ENCODE data around the gene TAPT1. TPM values are rescaled to one million over a fixed set of nuclear protein-coding genes. Genes with fewer than 3 reads are reported as not detected.

The TAPT1 gene
- total and polyA plus RNA-seq, 2 experiments from 2014 or later, result 3.6 to 9.9 TPM

DNA sequence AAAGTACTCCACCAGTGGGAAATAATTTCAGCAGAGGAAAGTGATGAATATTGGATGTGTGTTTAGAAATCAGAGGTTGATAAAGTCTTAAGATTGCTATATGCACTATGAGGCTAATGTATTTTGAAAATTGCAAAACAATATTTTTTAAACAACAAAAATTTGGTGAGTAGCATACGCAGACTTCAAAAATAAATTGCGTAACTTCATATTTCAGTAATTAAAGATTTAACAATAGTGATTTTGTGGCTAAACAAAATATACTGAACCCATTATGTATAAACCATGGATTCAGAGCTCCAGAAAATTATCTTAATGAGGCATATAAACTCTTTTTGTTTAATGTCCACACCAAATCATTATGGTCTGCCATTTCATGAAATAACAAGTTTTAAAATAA lies 3.3 kb upstream of the TAPT1 start (continued):
- TF ChIP-seq, protein P1, sequence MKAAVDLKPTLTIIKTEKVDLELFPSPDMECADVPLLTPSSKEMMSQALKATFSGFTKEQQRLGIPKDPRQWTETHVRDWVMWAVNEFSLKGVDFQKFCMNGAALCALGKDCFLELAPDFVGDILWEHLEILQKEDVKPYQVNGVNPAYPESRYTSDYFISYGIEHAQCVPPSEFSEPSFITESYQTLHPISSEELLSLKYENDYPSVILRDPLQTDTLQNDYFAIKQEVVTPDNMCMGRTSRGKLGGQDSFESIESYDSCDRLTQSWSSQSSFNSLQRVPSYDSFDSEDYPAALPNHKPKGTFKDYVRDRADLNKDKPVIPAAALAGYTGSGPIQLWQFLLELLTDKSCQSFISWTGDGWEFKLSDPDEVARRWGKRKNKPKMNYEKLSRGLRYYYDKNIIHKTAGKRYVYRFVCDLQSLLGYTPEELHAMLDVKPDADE (IDR thresholded peaks at IDR 0.05), result no peak
- TF ChIP-seq ZNF114 (CRISPR knock-in tag; IDR thresholded peaks at IDR 0.05) (no peak), JUNB (IDR thresholded peaks at IDR 0.05; ENCODE audit: unreplicated experiment) (no peak), NANOG (IDR thresholded peaks at IDR 0.05; ENCODE audit: borderline replicate concordance) (no peak), ZNF331 (CRISPR knock-in tag; IDR thresholded peaks at IDR 0.05; ENCODE audit: low read depth) (no peak), CREB1 (CRISPR knock-in tag; IDR thresholded peaks at IDR 0.05; ENCODE audit: low read depth) (no peak)

DNA sequence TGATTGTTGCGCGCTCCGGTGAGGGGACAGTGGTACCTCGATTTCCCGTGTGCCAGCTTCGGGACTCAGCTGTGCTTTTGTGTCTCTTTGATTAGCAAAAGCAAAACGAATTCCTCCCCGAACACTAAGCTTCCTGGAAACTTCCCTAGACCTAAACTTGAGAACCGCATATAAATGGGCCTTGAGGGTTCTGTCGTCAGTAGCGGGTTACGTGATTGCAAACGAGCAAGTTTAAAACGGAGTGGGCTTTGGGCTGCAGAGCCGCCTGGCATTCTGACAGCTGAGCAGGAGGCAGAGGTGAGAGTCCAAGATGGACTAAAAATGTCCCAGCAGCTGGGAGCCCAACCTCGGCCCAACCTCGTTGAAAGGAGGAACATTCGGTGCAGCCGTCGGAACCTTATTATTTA lies 1.2 kb upstream of the TAPT1 start:
- no peaks in the 10 kb centered on the region for H3K9me3 Mint-ChIP-seq
- DNase-seq (ENCODE audit: low spot score) (peak; percentile 40), ATAC-seq (peak; percentile 13)
- Histone ChIP-seq H3F3A (replicated peaks; ENCODE audit: low read depth) (no peaks in the 10 kb centered on the region), H3K4me1 (ENCODE audit: insufficient read depth) (peaks cover 38% of the 10 kb centered on the region), H3K27ac (ENCODE audit: low read depth) (peak overlapping the region; percentile 51; the same call in 1 of the 2 replicates), H4K20me1 (replicated peaks; ENCODE audit: insufficient read depth) (0 out of 2 replicates have a peak, but pooled peaks cover 3% of the 10 kb centered on the region), H2AFZ (no peak overlapping the region), H3K4me2 (peak overlapping the region; percentile 91), H3K9me2 (ENCODE audit: insufficient read depth) (no peaks in the 10 kb centered on the region), H3K79me2 (replicated peaks; ENCODE audit: insufficient read depth) (peaks cover 29% of the 10 kb centered on the region), H3K36me3 (ENCODE audit: insufficient read depth) (no peaks in the 10 kb centered on the region), H3K27me3 (ENCODE audit: insufficient read depth) (no peaks in the 10 kb centered on the region), H3K4me3 (peak overlapping the region; percentile 77)
- peak overlapping the region; percentile 95 for H3K4me3 Mint-ChIP-seq
- H3K27ac Mint-ChIP-seq, result peak overlapping the region; percentile 98
- H3K4me1 Mint-ChIP-seq, result peaks cover 60% of the 10 kb centered on the region
- peaks cover 12% of the 10 kb centered on the region for H3K27me3 Mint-ChIP-seq (ENCODE audit: insufficient read depth, low read depth, poor library complexity)
- TF ChIP-seq ZNF331 (CRISPR knock-in tag; IDR thresholded peaks at IDR 0.05; ENCODE audit: low read depth) (no peak), EZH2phosphoT487 (IDR thresholded peaks at IDR 0.05; ENCODE audit: unreplicated experiment) (no peak), JUNB (IDR thresholded peaks at IDR 0.05; ENCODE audit: unreplicated experiment) (no peak), CREB1 (CRISPR knock-in tag; IDR thresholded peaks at IDR 0.05; ENCODE audit: low read depth) (no peak), NANOG (IDR thresholded peaks at IDR 0.05; ENCODE audit: borderline replicate concordance) (no peak), ZNF114 (CRISPR knock-in tag; IDR thresholded peaks at IDR 0.05) (no peak)
- TF ChIP-seq, protein P1 (IDR thresholded peaks at IDR 0.05), result no peak
- TF ChIP-seq, protein P2, sequence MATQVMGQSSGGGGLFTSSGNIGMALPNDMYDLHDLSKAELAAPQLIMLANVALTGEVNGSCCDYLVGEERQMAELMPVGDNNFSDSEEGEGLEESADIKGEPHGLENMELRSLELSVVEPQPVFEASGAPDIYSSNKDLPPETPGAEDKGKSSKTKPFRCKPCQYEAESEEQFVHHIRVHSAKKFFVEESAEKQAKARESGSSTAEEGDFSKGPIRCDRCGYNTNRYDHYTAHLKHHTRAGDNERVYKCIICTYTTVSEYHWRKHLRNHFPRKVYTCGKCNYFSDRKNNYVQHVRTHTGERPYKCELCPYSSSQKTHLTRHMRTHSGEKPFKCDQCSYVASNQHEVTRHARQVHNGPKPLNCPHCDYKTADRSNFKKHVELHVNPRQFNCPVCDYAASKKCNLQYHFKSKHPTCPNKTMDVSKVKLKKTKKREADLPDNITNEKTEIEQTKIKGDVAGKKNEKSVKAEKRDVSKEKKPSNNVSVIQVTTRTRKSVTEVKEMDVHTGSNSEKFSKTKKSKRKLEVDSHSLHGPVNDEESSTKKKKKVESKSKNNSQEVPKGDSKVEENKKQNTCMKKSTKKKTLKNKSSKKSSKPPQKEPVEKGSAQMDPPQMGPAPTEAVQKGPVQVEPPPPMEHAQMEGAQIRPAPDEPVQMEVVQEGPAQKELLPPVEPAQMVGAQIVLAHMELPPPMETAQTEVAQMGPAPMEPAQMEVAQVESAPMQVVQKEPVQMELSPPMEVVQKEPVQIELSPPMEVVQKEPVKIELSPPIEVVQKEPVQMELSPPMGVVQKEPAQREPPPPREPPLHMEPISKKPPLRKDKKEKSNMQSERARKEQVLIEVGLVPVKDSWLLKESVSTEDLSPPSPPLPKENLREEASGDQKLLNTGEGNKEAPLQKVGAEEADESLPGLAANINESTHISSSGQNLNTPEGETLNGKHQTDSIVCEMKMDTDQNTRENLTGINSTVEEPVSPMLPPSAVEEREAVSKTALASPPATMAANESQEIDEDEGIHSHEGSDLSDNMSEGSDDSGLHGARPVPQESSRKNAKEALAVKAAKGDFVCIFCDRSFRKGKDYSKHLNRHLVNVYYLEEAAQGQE (IDR thresholded peaks at IDR 0.05; ENCODE audit: unreplicated experiment), result no peak
- TF ChIP-seq, protein P3, sequence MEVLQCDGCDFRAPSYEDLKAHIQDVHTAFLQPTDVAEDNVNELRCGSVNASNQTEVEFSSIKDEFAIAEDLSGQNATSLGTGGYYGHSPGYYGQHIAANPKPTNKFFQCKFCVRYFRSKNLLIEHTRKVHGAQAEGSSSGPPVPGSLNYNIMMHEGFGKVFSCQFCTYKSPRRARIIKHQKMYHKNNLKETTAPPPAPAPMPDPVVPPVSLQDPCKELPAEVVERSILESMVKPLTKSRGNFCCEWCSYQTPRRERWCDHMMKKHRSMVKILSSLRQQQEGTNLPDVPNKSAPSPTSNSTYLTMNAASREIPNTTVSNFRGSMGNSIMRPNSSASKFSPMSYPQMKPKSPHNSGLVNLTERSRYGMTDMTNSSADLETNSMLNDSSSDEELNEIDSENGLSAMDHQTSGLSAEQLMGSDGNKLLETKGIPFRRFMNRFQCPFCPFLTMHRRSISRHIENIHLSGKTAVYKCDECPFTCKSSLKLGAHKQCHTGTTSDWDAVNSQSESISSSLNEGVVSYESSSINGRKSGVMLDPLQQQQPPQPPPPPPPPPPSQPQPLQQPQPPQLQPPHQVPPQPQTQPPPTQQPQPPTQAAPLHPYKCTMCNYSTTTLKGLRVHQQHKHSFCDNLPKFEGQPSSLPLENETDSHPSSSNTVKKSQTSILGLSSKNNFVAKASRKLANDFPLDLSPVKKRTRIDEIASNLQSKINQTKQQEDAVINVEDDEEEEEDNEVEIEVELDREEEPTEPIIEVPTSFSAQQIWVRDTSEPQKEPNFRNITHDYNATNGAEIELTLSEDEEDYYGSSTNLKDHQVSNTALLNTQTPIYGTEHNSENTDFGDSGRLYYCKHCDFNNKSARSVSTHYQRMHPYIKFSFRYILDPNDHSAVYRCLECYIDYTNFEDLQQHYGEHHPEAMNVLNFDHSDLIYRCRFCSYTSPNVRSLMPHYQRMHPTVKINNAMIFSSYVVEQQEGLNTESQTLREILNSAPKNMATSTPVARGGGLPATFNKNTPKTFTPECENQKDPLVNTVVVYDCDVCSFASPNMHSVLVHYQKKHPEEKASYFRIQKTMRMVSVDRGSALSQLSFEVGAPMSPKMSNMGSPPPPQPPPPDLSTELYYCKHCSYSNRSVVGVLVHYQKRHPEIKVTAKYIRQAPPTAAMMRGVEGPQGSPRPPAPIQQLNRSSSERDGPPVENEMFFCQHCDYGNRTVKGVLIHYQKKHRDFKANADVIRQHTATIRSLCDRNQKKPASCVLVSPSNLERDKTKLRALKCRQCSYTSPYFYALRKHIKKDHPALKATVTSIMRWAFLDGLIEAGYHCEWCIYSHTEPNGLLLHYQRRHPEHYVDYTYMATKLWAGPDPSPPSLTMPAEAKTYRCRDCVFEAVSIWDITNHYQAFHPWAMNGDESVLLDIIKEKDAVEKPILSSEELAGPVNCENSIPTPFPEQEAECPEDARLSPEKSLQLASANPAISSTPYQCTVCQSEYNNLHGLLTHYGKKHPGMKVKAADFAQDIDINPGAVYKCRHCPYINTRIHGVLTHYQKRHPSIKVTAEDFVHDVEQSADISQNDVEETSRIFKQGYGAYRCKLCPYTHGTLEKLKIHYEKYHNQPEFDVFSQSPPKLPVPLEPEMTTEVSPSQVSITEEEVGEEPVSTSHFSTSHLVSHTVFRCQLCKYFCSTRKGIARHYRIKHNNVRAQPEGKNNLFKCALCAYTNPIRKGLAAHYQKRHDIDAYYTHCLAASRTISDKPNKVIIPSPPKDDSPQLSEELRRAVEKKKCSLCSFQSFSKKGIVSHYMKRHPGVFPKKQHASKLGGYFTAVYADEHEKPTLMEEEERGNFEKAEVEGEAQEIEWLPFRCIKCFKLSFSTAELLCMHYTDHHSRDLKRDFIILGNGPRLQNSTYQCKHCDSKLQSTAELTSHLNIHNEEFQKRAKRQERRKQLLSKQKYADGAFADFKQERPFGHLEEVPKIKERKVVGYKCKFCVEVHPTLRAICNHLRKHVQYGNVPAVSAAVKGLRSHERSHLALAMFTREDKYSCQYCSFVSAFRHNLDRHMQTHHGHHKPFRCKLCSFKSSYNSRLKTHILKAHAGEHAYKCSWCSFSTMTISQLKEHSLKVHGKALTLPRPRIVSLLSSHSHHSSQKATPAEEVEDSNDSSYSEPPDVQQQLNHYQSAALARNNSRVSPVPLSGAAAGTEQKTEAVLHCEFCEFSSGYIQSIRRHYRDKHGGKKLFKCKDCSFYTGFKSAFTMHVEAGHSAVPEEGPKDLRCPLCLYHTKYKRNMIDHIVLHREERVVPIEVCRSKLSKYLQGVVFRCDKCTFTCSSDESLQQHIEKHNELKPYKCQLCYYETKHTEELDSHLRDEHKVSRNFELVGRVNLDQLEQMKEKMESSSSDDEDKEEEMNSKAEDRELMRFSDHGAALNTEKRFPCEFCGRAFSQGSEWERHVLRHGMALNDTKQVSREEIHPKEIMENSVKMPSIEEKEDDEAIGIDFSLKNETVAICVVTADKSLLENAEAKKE (CRISPR knock-in tag; IDR thresholded peaks at IDR 0.05), result no peak
- TF ChIP-seq, protein P4, sequence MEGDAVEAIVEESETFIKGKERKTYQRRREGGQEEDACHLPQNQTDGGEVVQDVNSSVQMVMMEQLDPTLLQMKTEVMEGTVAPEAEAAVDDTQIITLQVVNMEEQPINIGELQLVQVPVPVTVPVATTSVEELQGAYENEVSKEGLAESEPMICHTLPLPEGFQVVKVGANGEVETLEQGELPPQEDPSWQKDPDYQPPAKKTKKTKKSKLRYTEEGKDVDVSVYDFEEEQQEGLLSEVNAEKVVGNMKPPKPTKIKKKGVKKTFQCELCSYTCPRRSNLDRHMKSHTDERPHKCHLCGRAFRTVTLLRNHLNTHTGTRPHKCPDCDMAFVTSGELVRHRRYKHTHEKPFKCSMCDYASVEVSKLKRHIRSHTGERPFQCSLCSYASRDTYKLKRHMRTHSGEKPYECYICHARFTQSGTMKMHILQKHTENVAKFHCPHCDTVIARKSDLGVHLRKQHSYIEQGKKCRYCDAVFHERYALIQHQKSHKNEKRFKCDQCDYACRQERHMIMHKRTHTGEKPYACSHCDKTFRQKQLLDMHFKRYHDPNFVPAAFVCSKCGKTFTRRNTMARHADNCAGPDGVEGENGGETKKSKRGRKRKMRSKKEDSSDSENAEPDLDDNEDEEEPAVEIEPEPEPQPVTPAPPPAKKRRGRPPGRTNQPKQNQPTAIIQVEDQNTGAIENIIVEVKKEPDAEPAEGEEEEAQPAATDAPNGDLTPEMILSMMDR (conservative IDR thresholded peaks at IDR 0.05; ENCODE audit: low read depth in 2 of 2), result no peak
- H3K36me3 Mint-ChIP-seq (ENCODE audit: low read depth), result no peaks in the 10 kb centered on the region

All from GM23338 (cell line).